NCI-H146 (cell line): ENCODE measurements around the gene TRIOBP.

Source experiments
- DNase-seq: peaks from one replicate; lab custom pipeline; 2025; lab: John Stamatoyannopoulos, UW

The TRIOBP gene

DNA sequence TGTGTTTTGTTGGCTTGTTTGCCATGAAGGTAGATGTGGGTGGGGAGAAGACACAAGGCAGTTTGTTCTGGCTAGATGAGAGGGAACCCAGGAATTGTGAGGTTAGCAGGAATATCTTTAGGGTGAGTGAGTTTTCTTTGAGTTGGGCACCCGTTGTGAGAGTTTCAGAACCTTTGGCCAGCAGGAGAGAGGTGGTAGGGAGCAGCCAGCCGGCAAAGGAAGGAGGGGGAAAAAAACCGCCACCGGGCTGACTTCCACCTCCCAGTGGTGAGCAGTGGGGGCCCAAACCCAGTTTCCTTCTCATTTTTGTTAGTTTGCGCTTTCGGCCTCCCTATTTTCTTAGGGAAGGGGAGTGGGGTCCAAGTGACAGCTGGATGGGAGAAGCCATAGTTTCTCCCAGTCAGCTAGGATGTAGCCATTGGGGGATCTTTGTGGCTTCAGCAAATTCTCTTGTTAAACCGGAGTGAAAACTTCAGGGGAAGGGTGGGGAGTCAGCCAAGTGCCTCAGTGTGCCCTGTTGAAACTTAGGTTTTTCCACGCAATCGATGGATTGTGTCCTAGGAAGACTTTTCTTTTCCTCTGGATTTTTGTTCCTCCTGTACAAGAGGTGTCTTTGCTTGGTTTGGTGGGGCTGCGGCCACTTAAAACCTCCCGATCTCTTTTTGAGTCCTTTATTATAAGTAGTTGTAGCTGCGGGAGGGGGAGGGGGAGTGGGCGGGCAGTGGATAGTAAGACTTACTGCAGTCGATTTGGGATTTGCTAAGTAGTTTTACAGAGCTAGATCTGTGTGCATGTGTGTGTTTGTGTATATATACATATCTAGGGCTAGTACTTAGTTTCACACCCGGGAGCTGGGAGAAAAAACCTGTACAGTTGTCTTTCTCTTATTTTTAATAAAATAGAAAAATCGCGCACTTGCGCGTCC is 109.8 kb downstream of the TRIOBP start:
- no peak for DNase-seq

DNA sequence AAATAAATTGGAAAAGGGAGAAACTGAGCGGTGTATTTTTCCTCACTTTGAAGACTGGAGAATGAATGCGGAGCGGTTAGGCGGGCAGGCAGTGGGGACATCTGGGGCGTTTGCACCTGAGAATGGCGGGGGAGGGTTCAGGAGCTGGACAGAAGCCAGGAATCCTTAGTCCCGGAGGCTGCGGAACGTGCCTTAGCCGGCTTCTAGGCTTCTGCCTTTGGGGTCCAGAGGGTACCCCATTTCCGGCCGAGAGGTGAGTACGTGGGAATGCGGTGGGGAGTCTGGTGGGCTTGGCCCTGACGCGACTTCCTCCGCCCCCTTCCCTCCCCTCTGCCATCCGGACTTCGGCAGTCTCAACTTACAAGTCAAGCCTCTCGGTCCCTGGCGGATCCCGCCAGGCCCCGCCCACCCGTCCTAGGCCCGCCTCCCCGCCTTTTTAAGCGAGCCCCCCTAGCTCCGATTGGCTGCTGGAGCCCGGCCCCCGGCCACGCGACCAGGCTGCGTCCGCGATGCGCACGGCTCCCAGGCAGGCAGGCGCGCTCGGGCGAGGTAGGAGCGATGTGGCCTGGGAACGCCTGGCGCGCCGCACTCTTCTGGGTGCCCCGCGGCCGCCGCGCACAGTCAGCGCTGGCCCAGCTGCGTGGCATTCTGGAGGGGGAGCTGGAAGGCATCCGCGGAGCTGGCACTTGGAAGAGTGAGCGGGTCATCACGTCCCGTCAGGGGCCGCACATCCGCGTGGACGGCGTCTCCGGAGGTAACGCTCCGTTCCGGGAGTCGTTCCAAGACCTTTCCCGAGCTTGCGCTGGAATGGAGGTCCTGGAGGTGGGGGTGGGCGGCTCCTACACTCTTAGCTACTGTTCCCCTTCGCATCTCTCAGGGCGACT is 110.8 kb downstream of the TRIOBP start, which contains the start of gene GCAT:
GCAT (plus strand) TSS at position 525 of the 884 bp plus-strand sequence; CDS start at position 559, 34 bp downstream.
- DNase-seq = peak; percentile 87

GRCh38 chr22:37808294-37808657 is 111.4 kb downstream of the TRIOBP start:
- DNase-seq = no peak

- no peak for DNase-seq
These were observed 113.0 kb downstream of the TRIOBP start for GRCh38 chr22:37809672-37810333.

GRCh38 chr22:37811867-37812266 is 115.0 kb downstream of the TRIOBP start:
- no peak for DNase-seq

- DNase-seq = no peak
These were observed 116.2 kb downstream of the TRIOBP start for GRCh38 chr22:37812869-37813678.

- no peak for DNase-seq
These were observed 118.7 kb downstream of the TRIOBP start for GRCh38 chr22:37815593-37815992.

DNA sequence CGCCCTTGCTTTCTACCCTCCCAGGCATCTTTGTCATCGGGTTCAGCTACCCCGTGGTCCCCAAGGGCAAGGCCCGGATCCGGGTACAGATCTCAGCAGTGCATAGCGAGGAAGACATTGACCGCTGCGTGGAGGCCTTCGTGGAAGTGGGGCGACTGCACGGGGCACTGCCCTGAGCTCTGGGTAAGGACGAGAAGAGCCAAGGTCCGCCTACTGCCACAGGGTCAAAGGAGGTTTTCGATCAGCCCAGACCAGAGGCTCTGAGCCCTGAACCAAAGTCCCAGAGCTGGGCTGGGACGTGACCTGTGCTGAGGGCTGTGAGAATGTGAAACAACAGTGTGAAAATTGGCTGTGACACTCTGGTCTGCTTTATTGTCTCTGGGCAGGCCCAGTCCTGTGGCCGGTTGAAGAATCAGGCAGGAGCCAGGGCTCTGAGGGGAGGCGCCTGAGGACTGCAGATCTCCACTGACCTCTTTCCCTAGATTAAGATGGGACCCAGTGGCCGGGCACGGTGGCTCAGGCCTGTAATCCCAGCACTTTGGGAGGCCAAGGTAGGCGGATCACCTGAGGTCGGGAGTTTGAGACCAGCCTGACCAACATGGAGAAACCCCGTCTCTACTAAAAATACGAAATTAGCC is 119.8 kb downstream of the TRIOBP start:
- DNase-seq = no peak

DNA sequence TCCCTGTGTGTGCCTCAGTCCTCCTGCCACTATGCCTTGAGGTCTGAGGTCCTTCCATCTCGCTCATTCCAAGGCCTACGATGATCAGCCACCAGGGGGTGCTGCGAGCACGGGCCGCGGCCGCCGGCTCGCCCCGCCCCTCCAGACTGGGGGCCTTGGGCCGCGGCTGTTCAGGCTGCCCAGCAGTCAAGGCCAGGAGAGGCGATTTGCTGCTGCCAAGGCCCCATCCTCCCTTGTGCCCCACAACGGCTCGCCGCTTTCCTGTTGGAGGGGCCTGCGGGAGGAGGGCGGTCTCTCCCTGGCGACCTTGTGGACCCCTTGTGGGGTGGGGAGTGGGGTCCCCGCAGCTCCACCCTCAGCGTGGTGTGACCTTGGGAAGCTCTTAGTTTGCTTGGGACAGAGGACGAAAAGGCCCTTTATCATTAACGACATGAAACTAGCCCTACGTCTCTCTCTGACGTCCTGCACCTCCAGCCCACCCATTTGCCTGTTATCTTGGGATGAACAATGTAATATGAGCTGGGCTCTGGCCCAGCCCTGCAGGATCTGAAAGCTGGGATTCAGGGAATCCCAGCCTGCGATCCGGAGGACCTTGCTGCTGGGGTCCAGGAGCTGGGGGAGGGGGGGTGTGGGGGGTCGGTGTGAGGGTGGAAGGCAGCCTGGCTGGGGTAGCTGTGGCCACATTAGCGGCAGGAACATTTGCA is 121.0 kb downstream of the TRIOBP start:
- peak; percentile 68 for DNase-seq

DNA sequence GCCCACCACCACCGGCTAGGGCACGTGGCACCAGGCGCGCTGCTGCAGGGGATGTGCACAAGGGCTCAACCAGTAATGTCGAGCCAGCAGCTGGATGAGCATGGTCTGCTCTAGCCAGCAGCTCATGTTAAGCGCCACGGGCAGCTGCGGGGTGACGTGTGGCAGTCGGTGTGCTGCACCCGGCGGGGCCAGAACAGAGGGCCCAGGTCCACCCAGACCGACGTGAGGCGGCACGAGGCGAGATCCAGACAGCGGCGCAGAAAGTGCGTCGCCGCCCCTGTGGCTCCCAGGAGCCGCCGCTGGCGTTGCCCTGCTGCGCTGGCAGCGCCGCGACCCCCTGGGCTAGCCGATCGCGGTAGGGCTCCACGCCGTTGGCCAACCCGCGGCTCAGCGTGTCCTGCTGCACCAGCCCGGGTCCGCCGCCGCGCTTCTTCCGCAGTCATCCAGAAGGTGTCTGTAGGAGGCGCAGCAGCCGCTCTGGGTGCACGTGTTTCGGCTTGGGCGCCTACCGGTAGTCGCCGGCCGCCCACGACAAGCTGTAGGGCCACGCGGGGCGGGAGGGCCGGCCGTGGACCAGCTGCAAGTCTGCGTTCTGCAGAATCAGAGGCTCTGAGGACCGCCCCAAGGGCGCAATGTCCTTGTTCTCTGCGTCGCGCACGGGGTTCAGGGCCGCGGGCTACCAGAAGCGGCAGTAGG is 121.7 kb downstream of the TRIOBP start:
- DNase-seq = peak; percentile 71

DNA sequence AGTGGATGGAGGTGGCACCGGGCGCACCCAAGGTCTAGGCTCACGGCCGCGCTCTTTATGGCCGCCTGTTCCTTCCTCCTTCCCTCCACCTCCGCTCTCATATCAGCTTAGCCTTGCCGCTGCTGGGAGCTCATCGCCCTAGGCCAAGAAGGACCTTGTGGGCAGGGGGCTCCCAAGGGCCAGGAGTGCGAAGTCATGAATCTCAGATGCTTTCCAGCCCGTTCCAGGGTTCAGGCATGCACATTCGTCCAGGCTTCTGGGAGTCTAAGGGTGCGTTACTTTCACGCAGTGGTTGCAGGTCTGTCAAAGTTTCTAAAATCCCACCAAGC is 122.2 kb downstream of the TRIOBP start:
- DNase-seq = no peak

GRCh38 chr22:37820350-37820749 is 123.5 kb downstream of the TRIOBP start:
- no peak for DNase-seq

- no peak for DNase-seq
These were observed 125.4 kb downstream of the TRIOBP start for GRCh38 chr22:37822079-37822833.

GRCh38 chr22:37823134-37823985 is 126.5 kb downstream of the TRIOBP start, which contains the start of gene GALR3:
TSS of gene GALR3 (plus strand) at chr22:37823382. CDS start at chr22:37823407, 25 bp downstream.
- DNase-seq = peak; percentile 64

DNA sequence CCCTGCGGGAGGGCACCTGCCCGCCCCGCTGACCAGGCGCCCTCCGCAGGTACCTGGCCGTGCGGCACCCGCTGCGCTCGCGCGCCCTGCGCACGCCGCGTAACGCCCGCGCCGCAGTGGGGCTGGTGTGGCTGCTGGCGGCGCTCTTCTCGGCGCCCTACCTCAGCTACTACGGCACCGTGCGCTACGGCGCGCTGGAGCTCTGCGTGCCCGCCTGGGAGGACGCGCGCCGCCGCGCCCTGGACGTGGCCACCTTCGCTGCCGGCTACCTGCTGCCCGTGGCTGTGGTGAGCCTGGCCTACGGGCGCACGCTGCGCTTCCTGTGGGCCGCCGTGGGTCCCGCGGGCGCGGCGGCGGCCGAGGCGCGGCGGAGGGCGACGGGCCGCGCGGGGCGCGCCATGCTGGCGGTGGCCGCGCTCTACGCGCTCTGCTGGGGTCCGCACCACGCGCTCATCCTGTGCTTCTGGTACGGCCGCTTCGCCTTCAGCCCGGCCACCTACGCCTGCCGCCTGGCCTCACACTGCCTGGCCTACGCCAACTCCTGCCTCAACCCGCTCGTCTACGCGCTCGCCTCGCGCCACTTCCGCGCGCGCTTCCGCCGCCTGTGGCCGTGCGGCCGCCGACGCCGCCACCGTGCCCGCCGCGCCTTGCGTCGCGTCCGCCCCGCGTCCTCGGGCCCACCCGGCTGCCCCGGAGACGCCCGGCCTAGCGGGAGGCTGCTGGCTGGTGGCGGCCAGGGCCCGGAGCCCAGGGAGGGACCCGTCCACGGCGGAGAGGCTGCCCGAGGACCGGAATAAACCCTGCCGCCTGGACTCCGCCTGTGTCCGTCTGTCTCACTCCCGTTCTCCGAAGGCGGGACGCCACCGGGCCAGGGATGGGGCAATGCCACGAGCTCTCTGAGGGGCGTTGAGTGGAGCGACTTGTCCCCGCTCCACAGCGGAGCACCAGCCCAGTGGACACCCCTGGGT is 128.1 kb downstream of the TRIOBP start:
- DNase-seq = no peak
